Right lobe of liver (tissue), 6 donors: ENCODE measurements around the gene ITGAV. TPM values are rescaled to one million over a fixed set of nuclear protein-coding genes. Genes with fewer than 3 reads are reported as not detected.

Experiments
- ATAC-seq, 4 donors: fragments of 200-7000 bp; cut with Tn5 transposase; one replicate each; pipeline ENCODE4 v1.9.1; 2020; ENCODE audit warnings: mild to moderate bottlenecking in 4 of 4, moderate library complexity in 4 of 4
- DNase-seq, 3 donors: peaks; one replicate each; pipeline ENCODE4 v3.0.0-alpha.2; 2020
- H3K27ac ChIP-seq, 3 donors: fragments of 200-600 bp; one replicate each; pipeline ENCODE4 v1.8.0; 2022
- H3K27me3 ChIP-seq, 2 donors: fragments of 200-600 bp; one replicate each; pipeline ENCODE4 v1.8.0; 2022
- H3K36me3 ChIP-seq, 4 donors: fragments of 200-600 bp; sonication (generic) in 1 of 4; one replicate each; pipeline versions ENCODE4 v1.5.1 to v1.8.0; 2017 to 2022; ENCODE audit warnings: control low read depth in 1 of 4
- H3K4me1 ChIP-seq, 4 donors: fragments of 200-600 bp; sonication (generic) in 1 of 4; one replicate each; pipeline versions ENCODE4 v1.5.1 to v1.8.0; 2017 to 2022; ENCODE audit warnings: control low read depth in 1 of 4
- H3K4me3 ChIP-seq, 3 donors: fragments of 200-600 bp; one replicate each; pipeline ENCODE4 v1.8.0; 2022
- H3K9me3 ChIP-seq, 4 donors: fragments of 200-600 bp; sonication (generic) in 1 of 4; one replicate each; pipeline versions ENCODE4 v1.5.1 to v1.8.0; 2017 to 2022; ENCODE audit warnings: control low read depth in 1 of 4
- POLR2A ChIP-seq: fragments of 450-650 bp; IDR thresholded peaks from one replicate; pipeline ENCODE4 v1.6.1; 2017; ENCODE audit warnings: antibody characterized with exemption, mild to moderate bottlenecking
- WGBS: methylation state at CpG from one replicate; pipeline ENCODE4 v1.1.6; 2018; ENCODE audit warnings: low coverage, low lambda C conversion rate; ENCODE audit not compliant: insufficient coverage; ENCODE audit errors: missing lambda C conversion rate; 5-methylcytosine and 5-hydroxymethylcytosine counted together
- intact Hi-C, 2 donors: fragments of 100-400 bp; cut with DNase I; formaldehyde crosslinking; loops; one replicate each; pipeline versions ENCODE4 v1.11.2 to v1.14.1; 2022
- total RNA-seq, 6 experiments: library from RNA; depleted of rRNA in 2 of 6; stranded (reverse); fragments of >200 nt in 2 of 6; fragmentation: NEBNext Ultra II Directional in 3 of 6; extraction: Animal tissue kit (Norgen Biotek cat#: 25700) in 3 of 6; gene quantifications; one replicate each; pipeline versions ENCODE4 v1.1.0 to v1.2.4, GENCODE V29; 2016 to 2023
- TF ChIP-seq, protein P1 (sequence below), 4 donors: fragments of 200-600 bp in 3 of 4; fragments of 450-650 bp in 1 of 4; IDR thresholded peaks; one replicate each; pipeline versions ENCODE4 v1.5.1 to v1.8.0; 2016 to 2022; ENCODE audit warnings: antibody characterized with exemption in 4 of 4, mild to moderate bottlenecking in 2 of 4
- donor health status: DM: no; HTN: yes; CAD: no.
- donor health status: DM: no; HTN: no; CAD: no.
- donor health status: DM: no; HTN: no; CAD: no.
- donor health status: DM: no; HTN: yes; CAD: no.
- donor health status: DM: no; HTN: yes; CAD: no.

ITGAV gene
- total RNA-seq, 6 experiments from 2014 or later: 16.3 to 48.4 (median 26.4) TPM

- WGBS: 79% methylated on average over 2 of the region's 2 CpGs
Measured at GRCh38 chr2:186690786-186691185, 100.9 kb downstream of the ITGAV start.

GRCh38 chr2:186691231-186691630, 101.4 kb downstream of the ITGAV start:
- no peak overlapping the region for H3K4me3 ChIP-seq
- intact Hi-C loops: no loop called here
- TF ChIP-seq, protein P1, sequence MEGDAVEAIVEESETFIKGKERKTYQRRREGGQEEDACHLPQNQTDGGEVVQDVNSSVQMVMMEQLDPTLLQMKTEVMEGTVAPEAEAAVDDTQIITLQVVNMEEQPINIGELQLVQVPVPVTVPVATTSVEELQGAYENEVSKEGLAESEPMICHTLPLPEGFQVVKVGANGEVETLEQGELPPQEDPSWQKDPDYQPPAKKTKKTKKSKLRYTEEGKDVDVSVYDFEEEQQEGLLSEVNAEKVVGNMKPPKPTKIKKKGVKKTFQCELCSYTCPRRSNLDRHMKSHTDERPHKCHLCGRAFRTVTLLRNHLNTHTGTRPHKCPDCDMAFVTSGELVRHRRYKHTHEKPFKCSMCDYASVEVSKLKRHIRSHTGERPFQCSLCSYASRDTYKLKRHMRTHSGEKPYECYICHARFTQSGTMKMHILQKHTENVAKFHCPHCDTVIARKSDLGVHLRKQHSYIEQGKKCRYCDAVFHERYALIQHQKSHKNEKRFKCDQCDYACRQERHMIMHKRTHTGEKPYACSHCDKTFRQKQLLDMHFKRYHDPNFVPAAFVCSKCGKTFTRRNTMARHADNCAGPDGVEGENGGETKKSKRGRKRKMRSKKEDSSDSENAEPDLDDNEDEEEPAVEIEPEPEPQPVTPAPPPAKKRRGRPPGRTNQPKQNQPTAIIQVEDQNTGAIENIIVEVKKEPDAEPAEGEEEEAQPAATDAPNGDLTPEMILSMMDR (IDR thresholded peaks at IDR 0.05): no peak
- no peak for TF ChIP-seq POLR2A
- H3K9me3 ChIP-seq: no peaks in the 10 kb centered on the region
- H3K27me3 ChIP-seq: no peaks in the 10 kb centered on the region
- H3K27ac ChIP-seq: no peak overlapping the region
- DNase-seq: no peak
- no peaks in the 10 kb centered on the region for H3K36me3 ChIP-seq
- ATAC-seq: no peak
- peaks cover 0 to 4% (median 0%) of the 10 kb centered on the region in 4 donors for H3K4me1 ChIP-seq

More at GRCh38 chr2:186690786-186691185, 100.9 kb downstream of the ITGAV start:
- no peak for DNase-seq
- H3K9me3 ChIP-seq: no peaks in the 10 kb centered on the region
- ATAC-seq: no peak
- peaks cover 0 to 4% (median 0%) of the 10 kb centered on the region in 4 donors for H3K4me1 ChIP-seq
- H3K27me3 ChIP-seq: no peaks in the 10 kb centered on the region
- H3K36me3 ChIP-seq: no peaks in the 10 kb centered on the region
- H3K27ac ChIP-seq: no peak overlapping the region
- TF ChIP-seq POLR2A: no peak
- TF ChIP-seq, protein P1 (IDR thresholded peaks at IDR 0.05): no peak
- intact Hi-C loops: no loop called here
- H3K4me3 ChIP-seq: no peak overlapping the region

GRCh38 chr2:186691900-186692299, 102.0 kb downstream of the ITGAV start:
- Histone ChIP-seq H3K36me3 (no peaks in the 10 kb centered on the region), H3K9me3 (no peaks in the 10 kb centered on the region), H3K4me3 (no peak overlapping the region), H3K27ac (no peak overlapping the region), H3K27me3 (no peaks in the 10 kb centered on the region), H3K4me1 (peaks cover 0 to 4% (median 0%) of the 10 kb centered on the region in 4 donors)
- TF ChIP-seq, protein P1 (IDR thresholded peaks at IDR 0.05): no peak
- TF ChIP-seq POLR2A: no peak
- WGBS: 89% methylated on average over 5 of the region's 5 CpGs
- no peak for ATAC-seq
- DNase-seq: no peak
- intact Hi-C loops: no loop called here

- H3K27ac ChIP-seq: no peak overlapping the region
Measured at GRCh38 chr2:186693446-186693832, 103.6 kb downstream of the ITGAV start.

More at GRCh38 chr2:186693446-186693832, 103.6 kb downstream of the ITGAV start:
- ATAC-seq (no peak), DNase-seq (no peak)
- Histone ChIP-seq H3K4me3 (peak overlapping the region; percentile 39 to 60 (median 44)), H3K27me3 (no peaks in the 10 kb centered on the region), H3K36me3 (no peaks in the 10 kb centered on the region), H3K4me1 (peaks cover 0 to 4% (median 0%) of the 10 kb centered on the region in 4 donors), H3K9me3 (no peaks in the 10 kb centered on the region)
- intact Hi-C loops: no loop called here
- TF ChIP-seq, protein P1 (IDR thresholded peaks at IDR 0.05): no peak
- TF ChIP-seq POLR2A: no peak
- WGBS: 27% methylated on average over 6 of the region's 7 CpGs
